Inflammatory macrophage treated with lipopolysaccharide for 1 hour (primary cell): ENCODE data around the gene GABRB3.

Experiments used
- DNase-seq, 2 donors: peaks; one replicate each; pipeline ENCODE4 v3.0.0-alpha.2; 2020 to 2022

GABRB3 gene

DNA sequence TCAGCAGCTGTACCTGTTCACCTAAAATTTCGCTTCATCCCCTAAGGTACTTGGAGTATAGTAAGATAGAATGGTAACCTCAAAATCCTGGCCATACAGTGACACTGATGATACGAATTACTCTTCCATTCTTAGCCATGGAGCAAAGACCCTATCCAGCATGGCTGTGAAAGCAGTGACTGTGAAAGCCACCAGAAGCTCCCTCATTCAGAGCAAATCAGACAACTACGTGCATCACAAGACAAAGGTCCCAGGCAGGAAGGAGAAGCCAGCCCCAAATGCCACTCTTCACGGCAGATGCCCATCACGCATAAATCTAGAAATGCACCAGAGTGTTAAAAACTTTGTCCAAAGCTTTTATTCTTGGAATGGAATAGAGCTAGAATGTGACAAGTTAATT is 99.4 kb downstream of the GABRB3 start:
- no peak for DNase-seq

DNA sequence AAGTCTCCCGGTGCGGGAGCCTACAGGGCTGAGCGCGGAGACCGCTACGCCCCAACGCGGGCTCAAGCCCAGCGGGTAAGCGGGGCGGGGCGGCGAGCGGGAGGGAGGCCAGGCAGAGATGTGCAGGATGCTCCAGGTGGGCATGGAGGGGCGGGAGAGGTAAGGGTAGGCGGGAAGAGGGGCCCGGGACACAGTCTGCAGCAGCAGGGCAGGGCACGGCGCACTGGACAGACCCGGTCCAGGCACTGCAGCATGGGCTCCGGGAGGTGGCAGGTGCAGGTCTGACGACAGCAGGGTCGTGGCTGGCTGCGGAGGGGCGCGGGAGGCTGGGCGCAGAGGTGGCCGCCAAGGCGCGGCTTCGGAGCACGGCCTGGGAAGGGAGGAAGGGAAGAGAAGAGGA is 102.8 kb downstream of the GABRB3 start:
- no peak for DNase-seq

DNA sequence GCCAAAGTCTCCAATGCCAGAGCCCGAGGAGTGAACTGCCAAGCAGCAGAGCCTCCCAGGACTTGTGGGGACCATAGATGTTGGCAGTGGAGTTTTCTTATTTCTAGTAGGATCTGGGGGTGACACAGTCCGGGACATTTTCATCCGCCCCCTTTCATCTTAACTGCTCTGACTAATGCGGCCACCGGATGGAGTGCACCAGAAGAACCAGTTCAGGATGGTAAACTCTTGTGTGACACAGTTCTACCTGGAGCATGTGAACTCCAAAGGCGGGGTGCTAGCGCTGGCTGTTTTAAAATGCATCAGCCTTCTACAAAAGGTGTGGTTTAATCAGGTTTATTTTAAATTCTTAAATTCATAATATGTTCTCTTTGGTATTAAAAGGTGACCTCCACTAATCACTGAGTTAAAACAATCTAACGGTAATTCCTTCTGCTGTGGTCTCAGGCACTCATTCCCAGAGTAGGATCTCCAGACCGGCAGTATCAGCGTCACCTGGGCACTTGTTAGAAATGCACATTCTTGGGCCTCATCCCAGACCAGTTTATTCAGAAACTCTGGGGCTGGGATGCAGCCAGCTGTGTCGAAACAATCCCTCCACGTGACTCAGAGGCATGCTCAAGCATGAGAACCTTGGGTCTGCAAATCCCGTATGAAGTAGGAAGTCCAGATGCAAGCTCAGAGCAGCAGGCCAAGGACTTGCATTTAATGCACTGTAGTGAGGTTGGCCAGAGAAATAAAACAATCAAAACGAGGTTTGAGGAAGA is 105.5 kb downstream of the GABRB3 start:
- DNase-seq, result no peak

DNA sequence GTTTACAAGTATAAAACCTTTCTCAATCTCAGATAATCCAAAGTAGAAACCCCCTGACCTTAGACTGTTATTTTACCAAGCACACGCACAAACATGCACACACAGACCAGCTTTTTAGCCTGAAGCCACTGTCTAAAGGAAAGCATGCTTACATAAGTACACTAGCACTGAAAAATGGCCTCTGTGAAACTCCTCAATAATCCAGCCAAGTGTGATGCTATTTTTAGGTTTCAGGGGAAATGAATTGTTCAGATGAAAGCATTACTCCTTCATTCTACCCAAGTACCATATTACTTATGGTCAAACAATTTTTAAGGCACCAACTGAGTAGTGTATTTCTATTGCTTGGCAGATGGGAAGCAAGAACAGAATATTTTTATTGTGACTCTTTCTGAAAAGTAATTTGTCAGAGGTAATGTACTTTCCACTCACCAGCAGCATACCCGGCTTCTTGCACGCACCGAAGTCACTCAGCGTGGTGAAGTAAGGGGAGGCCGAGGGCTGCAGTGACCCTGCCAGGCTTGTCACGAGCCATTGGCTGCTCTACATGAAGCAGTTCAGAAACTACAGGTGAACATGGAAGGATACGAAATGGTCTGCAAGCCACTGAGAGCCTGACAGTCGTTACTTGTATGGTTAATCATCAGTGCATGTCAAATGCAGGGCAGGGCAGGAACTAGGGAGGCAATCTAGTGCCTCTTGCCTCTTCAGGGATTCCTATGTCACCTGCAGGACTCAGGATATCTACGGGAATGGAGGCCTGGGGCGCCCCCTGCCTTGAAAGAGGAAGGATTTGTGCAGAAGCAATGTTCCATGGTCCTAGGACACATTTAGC is 106.7 kb downstream of the GABRB3 start:
- no peak for DNase-seq

DNA sequence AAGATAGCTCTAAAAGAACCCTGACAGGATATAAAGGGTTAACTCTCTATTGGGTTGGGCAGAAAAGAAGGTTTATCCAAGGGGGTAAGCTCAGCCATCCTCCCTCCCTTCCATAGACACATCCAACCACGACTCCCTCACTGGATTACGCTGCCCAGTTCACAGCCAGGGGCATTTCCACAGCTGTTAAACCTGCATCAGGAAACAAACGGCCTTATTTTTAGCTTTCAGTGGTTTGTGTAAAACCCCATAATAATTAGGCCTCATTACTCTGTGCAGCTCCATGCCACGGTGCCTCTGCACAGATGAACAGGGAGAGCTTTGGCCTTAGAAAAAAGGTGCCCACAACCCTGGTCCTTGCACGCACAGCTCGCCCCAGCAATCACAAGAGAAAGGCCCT is 110.6 kb downstream of the GABRB3 start:
- DNase-seq, result no peak

DNA sequence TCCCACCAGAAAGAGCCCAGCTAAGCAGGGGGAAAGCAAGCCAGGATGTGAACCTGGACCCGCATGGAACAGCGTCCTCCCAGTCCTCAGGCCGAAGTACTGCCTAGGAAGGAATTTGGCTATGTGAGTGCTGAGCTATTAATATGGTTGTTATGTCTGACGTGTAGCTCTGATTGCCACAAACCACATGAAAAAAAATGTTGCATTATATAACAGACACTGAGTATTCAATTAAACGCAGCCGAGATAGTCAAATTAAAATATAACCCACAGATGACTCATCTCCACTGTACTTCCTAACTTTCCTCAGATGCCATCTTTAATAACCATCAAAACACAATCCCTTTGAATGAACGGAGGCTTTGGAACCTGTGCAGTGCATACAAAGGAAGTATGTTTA is 111.1 kb downstream of the GABRB3 start:
- DNase-seq, result no peak

DNA sequence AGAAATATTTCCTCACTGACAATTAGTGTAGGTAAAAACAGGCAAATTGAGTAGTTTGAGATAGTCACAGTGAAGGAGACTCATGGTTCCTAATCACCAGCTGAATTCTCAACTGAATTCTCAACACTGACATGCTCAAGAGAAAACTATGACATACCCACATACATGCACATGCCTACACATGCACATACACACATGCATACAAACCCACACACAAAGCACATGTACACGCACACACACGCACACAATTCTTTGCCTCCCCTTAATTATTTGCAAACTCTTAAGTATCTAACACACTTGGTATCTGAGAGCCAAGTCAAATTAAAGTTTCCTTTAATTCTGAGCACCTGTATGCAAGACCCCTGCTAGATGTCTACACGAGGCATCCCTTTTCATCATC is 111.8 kb downstream of the GABRB3 start:
- DNase-seq, result no peak

DNA sequence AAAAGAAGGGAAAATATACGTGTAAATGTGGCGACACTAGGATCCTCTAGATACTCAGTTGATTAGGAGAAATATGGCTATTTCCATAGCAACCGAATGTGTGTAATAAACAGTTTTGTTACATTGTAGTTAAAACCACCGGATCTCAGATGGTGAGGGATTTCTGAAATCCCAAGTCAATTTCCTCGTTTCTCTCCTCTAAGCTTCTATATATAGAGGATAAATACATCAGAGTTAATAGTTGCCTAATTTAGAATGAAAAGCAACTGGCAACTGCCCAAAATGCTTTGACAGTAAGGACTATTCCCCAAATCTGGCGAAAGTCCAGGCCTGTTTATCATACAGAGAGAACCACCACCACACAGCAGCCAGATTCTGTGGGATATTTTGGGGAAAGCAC is 112.6 kb downstream of the GABRB3 start:
- DNase-seq, result no peak

DNA sequence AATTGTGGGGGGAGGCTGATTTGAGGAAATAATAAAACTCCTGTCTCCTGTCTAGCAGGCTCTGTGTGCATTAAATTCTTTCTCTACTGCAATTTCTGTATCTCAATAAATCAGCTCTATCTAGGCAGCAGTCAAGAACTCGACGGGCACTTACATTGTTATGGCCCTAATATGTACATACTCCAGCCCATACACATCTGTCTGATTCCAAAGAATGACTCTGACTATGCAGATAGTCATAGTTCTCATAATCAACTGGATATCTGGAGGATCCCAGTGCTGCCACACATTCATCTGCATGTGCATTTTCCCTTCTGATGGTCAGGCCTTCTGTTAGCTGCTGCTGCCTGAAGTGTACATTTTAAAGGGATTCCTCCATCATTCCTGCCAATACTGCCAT is 114.6 kb downstream of the GABRB3 start:
- DNase-seq, result no peak

DNA sequence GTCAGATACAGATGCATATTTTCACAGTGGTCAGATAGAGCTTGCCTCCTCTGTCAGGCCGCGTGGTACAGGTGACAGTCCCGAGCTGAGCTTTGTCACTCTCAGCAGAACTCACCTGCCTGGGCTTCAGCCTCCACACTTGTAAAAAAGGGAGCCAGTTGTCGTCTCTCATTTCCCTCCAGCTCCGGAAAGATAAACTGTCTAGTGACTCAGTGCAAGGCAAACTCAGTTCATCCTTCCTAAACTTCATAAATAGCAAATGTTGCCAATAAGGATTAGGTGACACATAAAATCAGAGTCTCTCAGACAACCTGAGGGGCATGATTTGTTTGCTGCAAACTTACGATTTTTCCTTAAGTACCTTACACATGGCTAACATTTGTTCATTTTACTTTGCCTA is 116.8 kb downstream of the GABRB3 start:
- no peak for DNase-seq

DNA sequence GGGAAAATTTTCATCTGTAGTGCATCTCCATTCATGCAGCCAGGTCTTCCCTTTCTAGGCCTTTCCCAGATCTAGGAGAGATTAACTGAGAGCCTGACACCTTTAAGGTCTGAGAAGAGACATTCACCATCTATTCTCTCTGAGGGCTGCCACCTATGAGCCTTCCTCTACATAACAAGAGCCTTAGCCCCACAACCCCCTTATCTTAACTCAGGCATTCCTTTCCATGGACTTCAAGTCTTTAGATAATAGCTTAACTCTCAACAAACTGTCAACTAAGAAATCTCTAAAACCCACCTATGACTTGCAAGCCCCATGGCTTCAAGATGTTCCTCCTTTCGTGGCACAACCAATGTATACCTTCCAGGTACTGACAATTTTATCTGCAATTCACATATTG is 121.0 kb downstream of the GABRB3 start:
- no peak for DNase-seq

DNA sequence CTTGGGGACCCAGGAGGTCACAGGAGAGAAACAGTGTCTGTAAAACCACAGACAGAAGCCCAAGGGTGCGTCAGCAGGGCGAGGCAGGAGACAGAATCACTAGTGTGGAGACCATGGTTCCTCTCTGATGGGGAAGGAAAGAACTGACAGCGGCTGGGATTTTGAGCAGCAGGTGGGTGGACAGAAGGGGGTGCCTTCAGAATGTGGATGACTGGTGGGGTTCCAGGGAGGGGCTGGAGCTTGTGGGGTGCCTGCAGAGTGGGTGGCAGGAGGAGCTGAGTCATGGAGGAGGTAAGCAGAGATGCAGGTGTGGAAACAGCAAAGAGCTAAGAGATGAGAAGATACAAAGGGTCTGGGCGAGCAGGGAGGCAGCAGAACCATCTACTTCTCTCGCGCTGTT is 124.2 kb downstream of the GABRB3 start:
- DNase-seq, result no peak

DNA sequence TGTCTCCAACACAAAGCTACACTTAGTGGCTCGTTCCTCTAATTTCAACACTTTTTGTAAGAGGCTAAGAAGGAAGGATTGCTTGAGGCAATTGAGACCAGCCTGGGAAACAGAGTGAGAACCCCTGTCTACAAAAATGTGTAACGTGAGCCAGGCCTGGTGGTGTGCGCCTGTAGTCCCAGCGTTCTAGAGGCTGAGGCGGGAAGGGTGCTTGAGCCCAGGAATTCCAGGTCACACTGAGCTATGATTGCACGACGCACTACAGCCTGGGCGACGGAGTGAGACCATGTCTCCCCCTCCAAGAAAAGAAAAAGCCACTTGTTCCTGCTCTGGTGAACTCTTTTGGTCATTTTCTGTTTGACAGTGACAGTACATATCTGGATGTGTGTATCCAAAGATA is 127.9 kb downstream of the GABRB3 start:
- DNase-seq, result no peak

DNA sequence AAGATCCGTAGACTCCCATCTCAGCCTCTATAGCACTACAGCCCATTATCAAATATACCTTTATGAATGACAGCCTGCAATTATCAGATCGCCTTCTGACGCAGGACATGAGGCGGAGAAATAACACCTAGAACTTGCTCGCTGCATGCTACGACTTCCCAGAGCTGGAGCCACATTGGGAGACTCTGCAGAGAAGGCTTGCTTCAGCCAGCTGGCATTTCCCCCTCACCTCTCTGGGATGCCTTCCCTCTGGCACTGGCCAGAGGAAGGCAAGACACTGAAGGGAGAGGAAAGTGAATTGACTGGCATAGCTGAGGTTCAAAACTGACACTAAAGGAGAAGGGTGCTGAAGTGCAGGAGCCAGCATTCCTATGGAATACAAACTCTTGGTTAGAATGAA is 131.7 kb downstream of the GABRB3 start:
- DNase-seq, result no peak

DNA sequence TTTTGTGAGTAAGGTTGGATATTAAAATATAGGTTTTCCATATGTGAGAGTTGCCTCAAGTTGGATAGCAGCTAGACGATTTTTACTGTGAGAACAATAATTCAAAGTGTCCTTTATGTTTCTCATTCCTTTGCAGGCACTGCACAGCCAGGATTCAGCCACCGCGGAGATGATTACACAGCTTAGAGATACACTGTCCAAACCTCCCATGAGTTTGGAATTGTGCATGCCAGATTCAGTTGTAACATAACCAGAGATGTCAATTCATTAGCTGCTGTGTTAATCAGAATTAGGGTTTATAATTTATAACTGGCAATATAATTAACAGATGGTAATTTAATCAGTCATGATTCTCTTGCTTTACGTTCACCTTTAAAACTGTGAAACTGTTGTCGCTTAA is 132.3 kb downstream of the GABRB3 start:
- DNase-seq, result no peak

DNA sequence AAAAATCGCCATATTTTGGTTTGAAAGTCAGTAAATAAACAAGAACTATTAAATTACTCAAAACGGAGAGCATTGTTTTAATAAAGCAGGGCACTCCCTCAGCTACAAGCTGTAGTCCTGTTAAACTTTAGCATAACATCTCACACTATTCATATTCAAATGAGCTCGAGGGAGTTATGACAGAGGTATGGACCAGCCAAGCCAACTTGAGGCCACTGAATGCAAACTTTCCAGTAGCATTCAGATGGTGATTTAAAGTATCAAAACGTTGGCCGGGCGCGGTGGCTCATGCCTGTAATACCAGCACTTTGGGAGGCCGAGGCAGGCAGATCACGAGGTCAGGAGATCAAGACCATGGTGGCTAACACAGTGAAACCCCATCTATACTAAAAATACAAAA is 132.9 kb downstream of the GABRB3 start:
- no peak for DNase-seq

DNA sequence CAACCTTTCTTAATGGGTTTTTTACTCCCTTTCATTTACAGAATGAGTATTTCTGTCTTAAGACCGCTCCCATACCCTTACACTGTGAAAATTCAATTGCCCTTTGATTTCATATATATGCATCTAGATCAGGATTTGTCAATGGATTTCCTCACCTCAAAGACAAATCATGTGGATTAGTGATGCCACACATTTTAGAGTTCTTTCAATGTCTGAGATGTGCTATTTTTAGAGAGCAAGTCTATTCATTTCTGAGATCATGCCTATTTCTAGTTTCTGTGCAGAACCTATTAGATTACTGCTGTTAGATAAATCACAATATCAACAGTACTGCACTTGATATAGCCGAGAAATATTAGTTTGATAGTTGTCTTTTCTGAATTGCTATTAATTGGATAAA is 137.3 kb downstream of the GABRB3 start:
- DNase-seq, result no peak

DNA sequence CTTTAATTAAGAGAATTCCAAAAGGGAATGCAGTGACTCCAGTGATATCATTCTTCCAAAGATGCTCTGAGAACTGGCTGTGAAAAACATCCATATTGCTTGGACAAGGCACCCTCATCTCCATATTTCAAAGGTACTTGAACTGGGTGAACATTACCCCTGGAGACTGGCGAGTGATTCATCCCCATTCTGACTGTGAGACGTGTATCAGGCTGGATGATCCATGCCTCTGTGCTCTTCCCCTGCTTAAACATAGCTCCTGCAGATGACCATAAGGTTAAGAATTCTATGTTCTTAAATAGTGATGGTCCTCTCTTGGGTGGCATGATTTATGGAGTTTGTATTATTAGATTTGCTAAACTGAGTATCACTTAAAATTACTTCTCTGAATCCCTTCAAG is 137.8 kb downstream of the GABRB3 start:
- no peak for DNase-seq

DNA sequence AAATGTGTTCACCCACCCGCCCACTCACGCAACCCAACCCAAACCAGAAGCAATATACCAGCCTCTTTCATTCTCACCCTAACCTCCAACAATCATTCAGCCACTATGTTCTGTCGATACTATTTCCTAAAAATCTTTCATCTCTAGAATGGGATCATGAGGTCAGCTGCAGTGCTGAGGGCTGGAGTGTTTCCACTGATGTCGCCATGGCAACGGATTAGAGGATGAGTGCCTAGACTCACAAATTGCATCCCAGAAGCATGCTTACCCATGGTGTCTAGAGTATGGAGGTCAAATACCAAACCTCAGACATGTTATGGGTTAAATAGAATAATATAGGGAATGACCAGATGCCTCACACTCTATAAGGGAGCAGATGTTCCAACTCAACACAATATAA is 138.5 kb downstream of the GABRB3 start:
- DNase-seq, result no peak

DNA sequence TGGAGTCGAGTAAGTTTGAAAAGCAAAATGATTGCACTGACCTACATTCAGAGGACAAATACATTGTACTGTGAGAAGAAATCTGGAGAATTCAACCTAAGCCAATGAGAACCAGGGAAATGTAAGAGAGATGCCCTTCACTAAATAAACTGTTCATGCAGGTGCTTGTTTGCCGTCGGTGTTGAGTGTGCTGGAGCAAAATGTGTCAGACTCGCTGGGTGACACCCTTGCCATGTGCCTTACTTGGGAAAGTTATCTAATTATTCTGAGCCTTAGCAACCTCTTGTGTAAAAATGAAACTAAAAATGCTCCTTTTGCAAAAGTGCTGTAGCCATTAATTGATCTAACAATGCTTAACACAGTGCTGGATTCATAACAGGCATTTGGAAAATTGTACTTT is 140.4 kb downstream of the GABRB3 start:
- DNase-seq, result no peak

DNA sequence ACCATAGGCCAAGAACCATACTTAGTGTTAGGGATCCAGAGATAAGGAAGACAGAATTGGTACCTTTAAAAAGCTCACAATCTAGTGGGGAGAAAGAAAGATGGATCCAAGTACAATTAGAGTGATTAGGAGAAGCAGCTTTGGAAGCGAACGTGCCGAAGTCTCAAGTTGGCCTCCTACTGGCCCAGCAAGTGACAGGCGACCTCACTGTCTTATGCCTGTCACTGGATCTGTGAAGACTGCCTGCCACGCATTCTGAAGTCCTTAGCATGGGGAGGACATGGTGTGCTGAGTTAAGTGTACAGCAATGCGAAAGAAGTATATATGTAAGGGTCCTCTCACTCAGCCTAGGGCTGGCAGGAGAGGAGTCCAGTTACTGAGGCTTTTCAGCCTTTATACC is 141.0 kb downstream of the GABRB3 start:
- DNase-seq, result no peak

DNA sequence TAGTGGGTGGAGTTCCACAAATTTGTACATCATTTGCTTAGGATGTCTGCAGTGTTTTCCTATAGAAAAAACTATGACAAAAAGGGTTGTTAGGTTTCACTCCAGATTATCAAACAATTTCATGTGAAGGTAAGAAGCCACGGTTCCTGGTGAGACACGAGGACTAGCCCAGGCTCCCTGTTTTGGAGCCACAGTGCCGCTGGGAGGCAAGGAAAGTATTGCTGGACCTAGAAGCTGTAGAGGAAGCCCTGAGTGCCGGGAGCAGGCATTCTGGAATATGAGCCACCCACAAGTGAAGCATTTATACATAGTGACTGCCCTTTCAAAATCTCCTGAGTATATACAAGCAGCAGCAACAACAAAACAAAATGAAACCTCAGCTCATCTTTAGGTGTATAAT is 142.0 kb downstream of the GABRB3 start:
- DNase-seq, result no peak

DNA sequence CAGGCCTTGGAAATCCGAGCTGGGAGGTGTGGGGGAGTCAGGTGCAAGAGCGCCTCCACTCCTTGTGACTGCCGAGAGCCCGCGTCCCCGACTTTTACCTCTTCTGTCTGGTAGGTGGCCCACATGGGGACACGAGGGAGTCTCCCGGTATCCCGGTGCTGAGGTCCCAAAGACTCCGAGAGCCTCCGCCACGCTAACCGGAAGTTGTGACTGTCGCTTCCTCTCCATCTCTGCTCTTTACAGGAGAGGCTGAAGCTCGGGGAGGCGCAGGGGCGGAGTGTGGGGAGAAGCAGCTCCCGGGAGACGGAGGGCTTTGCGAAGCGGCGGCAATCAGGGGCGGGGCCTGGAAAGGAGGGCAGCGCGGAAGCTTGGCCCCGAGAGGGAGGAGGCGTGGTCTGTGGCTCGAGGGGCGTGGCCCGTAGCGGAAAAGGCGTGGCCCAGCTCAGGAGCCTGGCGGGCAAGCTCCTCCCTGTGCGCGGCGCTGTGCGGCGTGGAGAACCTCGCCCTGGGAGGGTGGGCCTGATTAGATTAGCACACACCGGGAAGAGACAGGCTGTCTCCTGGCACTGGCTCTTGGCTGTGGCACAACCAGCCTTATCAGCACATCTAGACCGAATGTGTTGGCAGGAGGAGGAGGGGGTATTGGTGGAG is 143.9 kb downstream of the GABRB3 start:
- peak in 1 of 2 donors; percentile 6 for DNase-seq

DNA sequence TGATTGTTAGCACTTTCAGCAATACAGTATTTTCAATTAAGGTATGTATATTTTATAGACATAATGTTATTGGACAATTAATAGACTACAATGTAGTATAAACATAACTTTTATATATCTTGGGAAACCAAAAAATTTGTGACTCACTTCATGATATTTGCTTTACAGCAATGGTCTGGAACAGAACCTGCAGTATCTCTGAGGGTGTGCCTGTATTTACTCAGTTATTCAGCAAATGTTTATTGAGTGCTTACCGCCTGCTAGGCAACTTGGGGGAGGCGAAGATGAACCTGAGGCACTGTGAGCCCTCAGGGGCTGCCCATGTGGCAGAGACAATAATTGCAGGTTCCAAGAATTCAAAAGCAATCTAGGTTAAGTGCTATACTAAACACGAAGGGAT is 144.8 kb downstream of the GABRB3 start:
- no peak for DNase-seq
